Stomach smooth muscle (tissue), 2 donors: ENCODE data around the gene C6orf52.

ENCODE experiments used
- H3K27ac ChIP-seq: one replicate; pipeline ENCODE4 v1.7.0; 2013; ENCODE audit warnings: mild to moderate bottlenecking, low read length, inconsistent platforms
- H3K27me3 ChIP-seq, 2 donors: one replicate each; pipeline ENCODE4 v1.7.0; 2013; ENCODE audit warnings: low read length in 2 of 2; ENCODE audit not compliant: insufficient read depth in 2 of 2, control insufficient read depth in 1 of 2
- H3K36me3 ChIP-seq, 2 donors: one replicate each; pipeline ENCODE4 v1.7.0; 2013; ENCODE audit warnings: low read length in 2 of 2; ENCODE audit not compliant: control insufficient read depth in 2 of 2, insufficient read depth in 2 of 2
- H3K4me1 ChIP-seq: one replicate; pipeline ENCODE4 v1.7.0; 2013; ENCODE audit warnings: low read length; ENCODE audit not compliant: control insufficient read depth, insufficient read depth
- H3K4me3 ChIP-seq, 2 donors: one replicate each; pipeline ENCODE4 v1.7.0; 2013; ENCODE audit warnings: low read length in 2 of 2
- H3K9ac ChIP-seq, 2 donors: one replicate each; pipeline ENCODE4 v1.7.0; 2013; ENCODE audit warnings: low read length in 2 of 2, mild to moderate bottlenecking in 1 of 2
- H3K9me3 ChIP-seq, 2 donors: one replicate each; pipeline ENCODE4 v1.7.0; 2013; ENCODE audit warnings: low read length in 2 of 2; ENCODE audit not compliant: control insufficient read depth in 2 of 2
- donor health status: healthy.
- donor health status: Pancreatic carcinoma.

The C6orf52 gene

GRCh38 chr6:10643201-10643651 is 51.2 kb downstream of the C6orf52 start:
- H3K4me3 ChIP-seq = no peak overlapping the region
- H3K27ac ChIP-seq = no peak overlapping the region
- H3K27me3 ChIP-seq = no peaks in the 10 kb centered on the region
- H3K9me3 ChIP-seq = no peaks in the 10 kb centered on the region
- H3K4me1 ChIP-seq = no peaks in the 10 kb centered on the region
- H3K36me3 ChIP-seq = no peaks in the 10 kb centered on the region
- H3K9ac ChIP-seq = no peak overlapping the region

GRCh38 chr6:10641528-10641927 is 52.9 kb downstream of the C6orf52 start:
- Histone ChIP-seq H3K9me3 (no peaks in the 10 kb centered on the region), H3K9ac (no peak overlapping the region), H3K27me3 (no peaks in the 10 kb centered on the region), H3K4me3 (no peak overlapping the region), H3K4me1 (no peaks in the 10 kb centered on the region), H3K36me3 (no peaks in the 10 kb centered on the region), H3K27ac (no peak overlapping the region)

GRCh38 chr6:10640412-10640811 is 54.0 kb downstream of the C6orf52 start:
- H3K27ac ChIP-seq = no peak overlapping the region
- no peaks in the 10 kb centered on the region for H3K4me1 ChIP-seq
- H3K9me3 ChIP-seq = no peaks in the 10 kb centered on the region
- no peak overlapping the region for H3K4me3 ChIP-seq
- no peaks in the 10 kb centered on the region for H3K36me3 ChIP-seq
- no peak overlapping the region for H3K9ac ChIP-seq
- H3K27me3 ChIP-seq = no peaks in the 10 kb centered on the region

GRCh38 chr6:10633216-10633615 is 61.2 kb downstream of the C6orf52 start:
- H3K9me3 ChIP-seq = no peaks in the 10 kb centered on the region
- H3K4me3 ChIP-seq = no peak overlapping the region
- no peak overlapping the region for H3K9ac ChIP-seq
- no peaks in the 10 kb centered on the region for H3K36me3 ChIP-seq
- H3K4me1 ChIP-seq = no peaks in the 10 kb centered on the region
- H3K27me3 ChIP-seq = no peaks in the 10 kb centered on the region
- H3K27ac ChIP-seq = no peak overlapping the region

- H3K9ac ChIP-seq = no peak overlapping the region
- H3K4me1 ChIP-seq = peaks cover 3% of the 10 kb centered on the region
- H3K36me3 ChIP-seq = peaks cover 0 to 2% of the 10 kb centered on the region in 2 donors
- no peak overlapping the region for H3K4me3 ChIP-seq
- no peaks in the 10 kb centered on the region for H3K9me3 ChIP-seq
- H3K27ac ChIP-seq = no peak overlapping the region
- H3K27me3 ChIP-seq = no peaks in the 10 kb centered on the region
Observed at GRCh38 chr6:10630178-10630577, 64.2 kb downstream of the C6orf52 start.

GRCh38 chr6:10627800-10628199 is 66.6 kb downstream of the C6orf52 start:
- Histone ChIP-seq H3K4me1 (peaks cover 3% of the 10 kb centered on the region), H3K9ac (no peak overlapping the region), H3K4me3 (no peak overlapping the region), H3K36me3 (peaks cover 3 to 9% of the 10 kb centered on the region in 2 donors), H3K27ac (no peak overlapping the region), H3K27me3 (no peaks in the 10 kb centered on the region), H3K9me3 (no peaks in the 10 kb centered on the region)

GRCh38 chr6:10626154-10626741 is 68.2 kb downstream of the C6orf52 start:
- H3K4me1 ChIP-seq = peaks cover 14% of the 10 kb centered on the region
- no peaks in the 10 kb centered on the region for H3K27me3 ChIP-seq
- peak overlapping the region in 1 of 2 donors; percentile 16 for H3K4me3 ChIP-seq
- no peak overlapping the region for H3K27ac ChIP-seq
- H3K9ac ChIP-seq = peak overlapping the region; percentile 13 to 60
- no peaks in the 10 kb centered on the region for H3K9me3 ChIP-seq
- peaks cover 3 to 12% of the 10 kb centered on the region in 2 donors for H3K36me3 ChIP-seq

- Histone ChIP-seq H3K4me3 (no peak overlapping the region), H3K4me1 (peaks cover 16% of the 10 kb centered on the region), H3K27me3 (no peaks in the 10 kb centered on the region), H3K9ac (no peak overlapping the region), H3K9me3 (no peaks in the 10 kb centered on the region), H3K36me3 (peaks cover 3 to 12% of the 10 kb centered on the region in 2 donors), H3K27ac (no peak overlapping the region)
Observed at GRCh38 chr6:10624836-10625235, 69.6 kb downstream of the C6orf52 start.

- H3K36me3 ChIP-seq = peaks cover 3 to 10% of the 10 kb centered on the region in 2 donors
- H3K9ac ChIP-seq = no peak overlapping the region
- H3K9me3 ChIP-seq = no peaks in the 10 kb centered on the region
- H3K4me3 ChIP-seq = no peak overlapping the region
- H3K27ac ChIP-seq = peak overlapping the region; percentile 18
- H3K27me3 ChIP-seq = no peaks in the 10 kb centered on the region
- H3K4me1 ChIP-seq = peaks cover 14% of the 10 kb centered on the region
Observed at GRCh38 chr6:10621847-10622246, 72.6 kb downstream of the C6orf52 start.
